ENCODE data around the gene NME9. TPM values are rescaled to one million over a fixed set of nuclear protein-coding genes. Genes with fewer than 3 reads are reported as not detected.
"Not testable (repeated sequence)": the region's sequence is repeated elsewhere in the genome, so short reads cannot be mapped to it uniquely, and the experiment has no call there.

NME9 gene
- under 1 TPM; 0.20 to 0.43 TPM for total RNA-seq

- POLR2A ChIA-PET: interaction anchor here (0.9 to 1.5 kb wide), 3 partner anchors 138 to 154 kb away, joined by 3 to 7 read pairs (median 4); partner anchors contain the start of genes ARMC8 and DBR1
- Mint-ChIP-seq H3K9me3 (no peaks in the 10 kb centered on the region), H3K27ac (peak within 1 kb of the TSS; percentile 75), H3K36me3 (ENCODE audit: low read depth) (no peaks in the 10 kb centered on the region), H3K27me3 (no peaks in the 10 kb centered on the region), H3K4me3 (peak within 1 kb of the TSS; percentile 87), H3K4me1 (peaks cover 29% of the 10 kb centered on the region)
- CTCF ChIA-PET: interaction anchor here (0.8 to 1.6 kb wide), 9 partner anchors 9 to 598 kb away, joined by 3 to 5 read pairs (median 3); no protein-coding TSS in a partner anchor
- DNase-seq: peak; percentile 84
These were observed at the start of gene NME9 for GRCh38 chr3:138329127-138329983. NME9 (minus strand) TSS chr3:138329851; CDS start chr3:138329335, 516 bp downstream.

DNA sequence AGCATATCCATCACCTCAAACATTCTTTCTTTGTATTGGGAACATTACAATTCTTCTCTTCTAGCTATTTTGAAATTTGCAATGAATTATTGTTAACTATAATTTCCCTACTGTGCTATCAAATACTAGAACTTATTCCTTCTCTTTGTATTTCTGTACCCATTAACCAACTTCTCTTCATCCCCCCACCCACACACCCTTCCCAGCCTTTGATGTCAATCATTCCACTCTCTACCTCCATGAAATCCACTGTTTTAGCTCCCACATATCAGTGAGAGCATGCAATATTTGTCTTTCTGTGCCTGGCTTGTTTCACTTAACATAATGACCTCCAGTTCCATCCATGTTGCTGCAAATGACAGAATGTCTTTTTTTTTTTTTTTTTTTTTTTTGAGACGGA is 49.3 kb upstream of the NME9 start:
- ChIA-PET CTCF (no interaction called here), POLR2A (no interaction called here)
- Mint-ChIP-seq H3K27ac (no peak overlapping the region), H3K36me3 (ENCODE audit: low read depth) (no peaks in the 10 kb centered on the region), H3K4me3 (no peak overlapping the region), H3K4me1 (no peaks in the 10 kb centered on the region), H3K27me3 (peaks cover 13% of the 10 kb centered on the region), H3K9me3 (no peaks in the 10 kb centered on the region)
- DNase-seq: no peak

- DNase-seq: no peak
- Mint-ChIP-seq H3K27ac (no peak overlapping the region), H3K27me3 (peaks cover 11% of the 10 kb centered on the region), H3K4me1 (no peaks in the 10 kb centered on the region), H3K36me3 (ENCODE audit: low read depth) (no peaks in the 10 kb centered on the region), H3K9me3 (no peaks in the 10 kb centered on the region), H3K4me3 (no peak overlapping the region)
- CTCF ChIA-PET: no interaction called here
- POLR2A ChIA-PET: no interaction called here
These were observed 48.7 kb upstream of the NME9 start for GRCh38 chr3:138378331-138378730.

- no peak for DNase-seq
- Mint-ChIP-seq H3K4me3 (no peak overlapping the region), H3K9me3 (no peaks in the 10 kb centered on the region), H3K4me1 (no peaks in the 10 kb centered on the region), H3K27ac (no peak overlapping the region), H3K27me3 (peaks cover 16% of the 10 kb centered on the region), H3K36me3 (ENCODE audit: low read depth) (no peaks in the 10 kb centered on the region)
- CTCF ChIA-PET: no interaction called here
- POLR2A ChIA-PET: no interaction called here
These were observed 48.2 kb upstream of the NME9 start for GRCh38 chr3:138377804-138378203.

DNA sequence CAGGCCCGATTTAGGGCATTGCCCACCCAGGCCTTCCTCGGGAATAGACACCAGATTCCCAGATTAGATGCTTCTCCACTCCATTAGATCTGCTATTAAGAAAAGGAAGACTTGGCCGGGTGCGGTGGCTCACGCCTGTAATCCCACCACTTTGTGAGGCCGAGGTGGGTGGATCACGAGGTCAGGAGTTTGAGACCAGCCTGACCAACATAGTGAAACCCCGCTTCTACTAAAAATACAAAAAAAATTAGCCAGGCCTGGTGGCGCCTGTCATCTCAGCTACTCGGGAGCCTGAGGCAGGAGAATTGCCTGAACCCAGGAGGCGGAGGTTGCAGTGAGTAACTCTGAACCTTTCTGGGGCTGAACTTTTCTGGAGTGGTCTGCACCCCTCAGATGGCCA is 47.6 kb upstream of the NME9 start:
- H3K27me3 Mint-ChIP-seq: peaks cover 17% of the 10 kb centered on the region
- H3K9me3 Mint-ChIP-seq: not testable (repeated sequence)

GRCh38 chr3:138376663-138377062 is 47.0 kb upstream of the NME9 start:
- Mint-ChIP-seq H3K4me3 (no peak overlapping the region), H3K9me3 (no peaks in the 10 kb centered on the region), H3K27me3 (peaks cover 20% of the 10 kb centered on the region), H3K36me3 (ENCODE audit: low read depth) (no peaks in the 10 kb centered on the region), H3K4me1 (no peaks in the 10 kb centered on the region), H3K27ac (no peak overlapping the region)
- no peak for DNase-seq
- CTCF ChIA-PET: no interaction called here
- POLR2A ChIA-PET: no interaction called here

More for the DNA sequence above, 47.6 kb upstream of the NME9 start:
- H3K4me1 Mint-ChIP-seq; H3K27ac Mint-ChIP-seq; H3K4me3 Mint-ChIP-seq; POLR2A ChIA-PET; H3K36me3 Mint-ChIP-seq (ENCODE audit: low read depth); CTCF ChIA-PET; DNase-seq: not testable (repeated sequence)

DNA sequence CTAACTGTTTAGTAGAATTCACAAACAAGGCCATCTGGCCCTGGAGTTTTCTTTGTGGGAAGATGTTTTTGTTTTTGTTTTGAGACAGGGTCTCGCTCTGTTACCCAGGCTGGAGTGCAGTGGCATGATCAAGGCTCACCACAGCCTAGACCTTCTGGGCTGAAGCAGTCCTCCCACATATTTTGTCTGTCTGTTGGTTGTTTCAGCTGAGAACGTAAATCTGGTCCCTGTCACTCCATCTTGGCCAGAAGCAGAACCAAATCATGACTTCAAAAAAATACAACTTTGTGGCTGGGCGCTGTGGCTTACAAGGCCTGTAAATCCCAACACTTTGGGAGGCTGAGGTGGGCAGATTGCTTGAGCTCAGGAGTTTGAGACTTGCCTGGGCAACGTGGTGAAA is 45.8 kb upstream of the NME9 start:
- peaks cover 25% of the 10 kb centered on the region for H3K27me3 Mint-ChIP-seq
- no peak for DNase-seq
- POLR2A ChIA-PET: no interaction called here
- CTCF ChIA-PET: no interaction called here
- no peak overlapping the region for H3K27ac Mint-ChIP-seq
- no peak overlapping the region for H3K4me3 Mint-ChIP-seq
- no peaks in the 10 kb centered on the region for H3K36me3 Mint-ChIP-seq (ENCODE audit: low read depth)
- H3K9me3 Mint-ChIP-seq: no peaks in the 10 kb centered on the region
- H3K4me1 Mint-ChIP-seq: peaks cover 2% of the 10 kb centered on the region

- H3K4me3 Mint-ChIP-seq: no peak overlapping the region
- no peaks in the 10 kb centered on the region for H3K36me3 Mint-ChIP-seq (ENCODE audit: low read depth)
- H3K27ac Mint-ChIP-seq: no peak overlapping the region
- ChIA-PET CTCF (no interaction called here), POLR2A (no interaction called here)
- DNase-seq: no peak
- H3K9me3 Mint-ChIP-seq: no peaks in the 10 kb centered on the region
- peaks cover 2% of the 10 kb centered on the region for H3K4me1 Mint-ChIP-seq
- peaks cover 25% of the 10 kb centered on the region for H3K27me3 Mint-ChIP-seq
These were observed 45.0 kb upstream of the NME9 start for GRCh38 chr3:138374573-138375134.

DNA sequence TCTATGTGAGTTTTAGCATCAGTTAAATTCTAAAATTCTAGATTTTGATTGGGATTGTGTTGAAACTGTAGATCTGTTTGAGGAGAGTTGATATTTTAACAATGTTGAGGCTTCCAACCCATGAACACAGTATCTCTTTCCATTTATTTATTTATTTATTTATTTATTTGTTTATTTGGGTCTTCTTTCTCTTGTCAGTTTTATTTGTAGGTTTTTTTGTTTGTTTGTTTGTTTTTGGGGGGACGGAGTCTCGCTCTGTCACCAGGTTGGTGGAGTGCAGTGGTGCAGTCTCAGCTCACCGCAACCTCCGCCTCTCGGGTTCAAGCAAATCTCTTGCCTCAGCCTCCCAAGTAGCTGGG is 44.1 kb upstream of the NME9 start:
- Mint-ChIP-seq H3K9me3 (no peaks in the 10 kb centered on the region), H3K4me3 (no peak overlapping the region), H3K27ac (no peak overlapping the region), H3K27me3 (peaks cover 22% of the 10 kb centered on the region), H3K36me3 (ENCODE audit: low read depth) (no peaks in the 10 kb centered on the region), H3K4me1 (peaks cover 2% of the 10 kb centered on the region)
- DNase-seq: no peak
- POLR2A ChIA-PET: no interaction called here
- CTCF ChIA-PET: no interaction called here

- Mint-ChIP-seq H3K27ac (no peak overlapping the region), H3K4me1 (peaks cover 2% of the 10 kb centered on the region), H3K27me3 (peaks cover 18% of the 10 kb centered on the region), H3K9me3 (no peaks in the 10 kb centered on the region), H3K4me3 (no peak overlapping the region), H3K36me3 (ENCODE audit: low read depth) (no peaks in the 10 kb centered on the region)
- DNase-seq: no peak
- CTCF ChIA-PET: no interaction called here
- POLR2A ChIA-PET: no interaction called here
These were observed 43.6 kb upstream of the NME9 start for GRCh38 chr3:138373087-138373735.

- H3K4me1 Mint-ChIP-seq: peaks cover 2% of the 10 kb centered on the region
- no peak for DNase-seq
- POLR2A ChIA-PET: no interaction called here
- H3K4me3 Mint-ChIP-seq: no peak overlapping the region
- no peak overlapping the region for H3K27ac Mint-ChIP-seq
- no peaks in the 10 kb centered on the region for H3K9me3 Mint-ChIP-seq
- peaks cover 20% of the 10 kb centered on the region for H3K27me3 Mint-ChIP-seq
- H3K36me3 Mint-ChIP-seq (ENCODE audit: low read depth): no peaks in the 10 kb centered on the region
- CTCF ChIA-PET: no interaction called here
These were observed 41.7 kb upstream of the NME9 start for GRCh38 chr3:138371070-138371965.

GRCh38 chr3:138370321-138370720 is 40.7 kb upstream of the NME9 start:
- ChIA-PET CTCF (no interaction called here), POLR2A (no interaction called here)
- Mint-ChIP-seq H3K4me1 (peaks cover 2% of the 10 kb centered on the region), H3K4me3 (no peak overlapping the region), H3K27ac (no peak overlapping the region), H3K36me3 (ENCODE audit: low read depth) (no peaks in the 10 kb centered on the region), H3K9me3 (no peaks in the 10 kb centered on the region), H3K27me3 (peaks cover 17% of the 10 kb centered on the region)
- no peak for DNase-seq
